Activated naive CD8-positive, alpha-beta T cell treated with anti-CD3 and anti-CD28 coated beads for 36 hours (primary cell): ENCODE results near the gene HADHA. TPM values are rescaled to one million over a fixed set of nuclear protein-coding genes. Genes with fewer than 3 reads are reported as not detected.
A peak's percentile ranks its signal among the peaks of the same experiment; 100 is the strongest.

Source experiments
- DNase-seq: peaks from one replicate; pipeline ENCODE4 v3.0.0; 2021
- H3K27ac Mint-ChIP-seq: one replicate; pipeline ENCODE4 v1.8.0; 2022; ENCODE audit warnings: mild to moderate bottlenecking, moderate library complexity, mixed read lengths
- H3K27me3 Mint-ChIP-seq: one replicate; pipeline ENCODE4 v1.8.0; 2022; ENCODE audit warnings: mild to moderate bottlenecking, mixed read lengths
- H3K36me3 Mint-ChIP-seq: one replicate; pipeline ENCODE4 v1.8.0; 2021; ENCODE audit warnings: mild to moderate bottlenecking, mixed read lengths
- H3K4me1 Mint-ChIP-seq: one replicate; pipeline ENCODE4 v1.8.0; 2021; ENCODE audit warnings: mixed read lengths
- H3K4me3 Mint-ChIP-seq: one replicate; pipeline ENCODE4 v1.8.0; 2022; ENCODE audit warnings: mild to moderate bottlenecking, moderate library complexity, mixed read lengths
- H3K9me3 Mint-ChIP-seq: one replicate; pipeline ENCODE4 v1.8.0; 2022; ENCODE audit warnings: mixed read lengths
- total RNA-seq, 2 experiments: library from RNA; stranded (reverse); gene quantifications; one replicate each; pipeline ENCODE4 v1.2.3, GENCODE V29; 2021

Gene HADHA
- total RNA-seq, 2 experiments from 2014 or later = 119 to 120 TPM

- Mint-ChIP-seq H3K27me3 (no peaks in the 10 kb centered on the region), H3K4me3 (no peak overlapping the region), H3K9me3 (no peaks in the 10 kb centered on the region), H3K27ac (no peak overlapping the region), H3K36me3 (peaks cover 4% of the 10 kb centered on the region), H3K4me1 (peaks cover 5% of the 10 kb centered on the region)
- no peak for DNase-seq
Measured at GRCh38 chr2:26190369-26190768, 54.1 kb downstream of the HADHA start.

- Mint-ChIP-seq H3K4me1 (peaks cover 8% of the 10 kb centered on the region), H3K9me3 (no peaks in the 10 kb centered on the region), H3K4me3 (no peak overlapping the region), H3K27ac (no peak overlapping the region), H3K36me3 (peaks cover 4% of the 10 kb centered on the region), H3K27me3 (no peaks in the 10 kb centered on the region)
- no peak for DNase-seq
Measured at GRCh38 chr2:26189751-26190150, 54.7 kb downstream of the HADHA start.

GRCh38 chr2:26189123-26189522 lies 55.3 kb downstream of the HADHA start:
- Mint-ChIP-seq H3K27ac (no peak overlapping the region), H3K27me3 (no peaks in the 10 kb centered on the region), H3K4me1 (peaks cover 8% of the 10 kb centered on the region), H3K4me3 (no peak overlapping the region), H3K9me3 (no peaks in the 10 kb centered on the region), H3K36me3 (peaks cover 4% of the 10 kb centered on the region)
- DNase-seq = no peak

GRCh38 chr2:26187537-26188104 lies 56.8 kb downstream of the HADHA start:
- Mint-ChIP-seq H3K9me3 (no peaks in the 10 kb centered on the region), H3K4me3 (no peak overlapping the region), H3K4me1 (peaks cover 8% of the 10 kb centered on the region), H3K27me3 (peaks cover 3% of the 10 kb centered on the region), H3K36me3 (peaks cover 1% of the 10 kb centered on the region), H3K27ac (peak overlapping the region; percentile 13)
- DNase-seq = no peak

GRCh38 chr2:26187114-26187513 lies 57.3 kb downstream of the HADHA start:
- H3K4me3 Mint-ChIP-seq = no peak overlapping the region
- H3K4me1 Mint-ChIP-seq = peaks cover 8% of the 10 kb centered on the region
- H3K27ac Mint-ChIP-seq = no peak overlapping the region
- no peaks in the 10 kb centered on the region for H3K9me3 Mint-ChIP-seq
- peaks cover 3% of the 10 kb centered on the region for H3K27me3 Mint-ChIP-seq
- H3K36me3 Mint-ChIP-seq = peaks cover 1% of the 10 kb centered on the region
- DNase-seq = no peak

- peaks cover 5% of the 10 kb centered on the region for H3K27me3 Mint-ChIP-seq
- H3K36me3 Mint-ChIP-seq = peaks cover 1% of the 10 kb centered on the region
- H3K4me1 Mint-ChIP-seq = peaks cover 8% of the 10 kb centered on the region
- no peak overlapping the region for H3K27ac Mint-ChIP-seq
- peak overlapping the region; percentile 78 for H3K4me3 Mint-ChIP-seq
- H3K9me3 Mint-ChIP-seq = no peaks in the 10 kb centered on the region
- DNase-seq = no peak
Measured at GRCh38 chr2:26185954-26186770, 58.3 kb downstream of the HADHA start.

GRCh38 chr2:26185304-26185928 lies 59.0 kb downstream of the HADHA start:
- Mint-ChIP-seq H3K36me3 (peaks cover 1% of the 10 kb centered on the region), H3K4me1 (peaks cover 8% of the 10 kb centered on the region), H3K27me3 (peaks cover 11% of the 10 kb centered on the region), H3K27ac (peak overlapping the region; percentile 60), H3K4me3 (peak overlapping the region; percentile 78), H3K9me3 (no peaks in the 10 kb centered on the region)
- no peak for DNase-seq

- Mint-ChIP-seq H3K27me3 (peaks cover 17% of the 10 kb centered on the region), H3K9me3 (no peaks in the 10 kb centered on the region), H3K27ac (peak overlapping the region; percentile 60), H3K4me1 (peaks cover 8% of the 10 kb centered on the region), H3K4me3 (peak overlapping the region; percentile 78), H3K36me3 (peaks cover 1% of the 10 kb centered on the region)
- peak; percentile 88 for DNase-seq
Measured at GRCh38 chr2:26184555-26185303, 59.7 kb downstream of the HADHA start.

- no peak for DNase-seq
- Mint-ChIP-seq H3K9me3 (no peaks in the 10 kb centered on the region), H3K27ac (peak overlapping the region; percentile 22), H3K36me3 (no peaks in the 10 kb centered on the region), H3K4me3 (peak overlapping the region; percentile 53), H3K27me3 (peaks cover 21% of the 10 kb centered on the region), H3K4me1 (peaks cover 12% of the 10 kb centered on the region)
Measured at GRCh38 chr2:26184121-26184520, 60.3 kb downstream of the HADHA start.

- H3K27me3 Mint-ChIP-seq = peaks cover 22% of the 10 kb centered on the region
- no peak overlapping the region for H3K27ac Mint-ChIP-seq
- no peaks in the 10 kb centered on the region for H3K9me3 Mint-ChIP-seq
- no peak overlapping the region for H3K4me3 Mint-ChIP-seq
- DNase-seq = no peak
- H3K4me1 Mint-ChIP-seq = peaks cover 12% of the 10 kb centered on the region
- no peaks in the 10 kb centered on the region for H3K36me3 Mint-ChIP-seq
Measured at GRCh38 chr2:26182887-26183630, 61.4 kb downstream of the HADHA start.

- Mint-ChIP-seq H3K27ac (no peak overlapping the region), H3K4me3 (no peak overlapping the region), H3K27me3 (peaks cover 22% of the 10 kb centered on the region), H3K4me1 (peaks cover 12% of the 10 kb centered on the region), H3K9me3 (no peaks in the 10 kb centered on the region), H3K36me3 (no peaks in the 10 kb centered on the region)
- DNase-seq = no peak
Measured at GRCh38 chr2:26182441-26182840, 62.0 kb downstream of the HADHA start.

- no peak for DNase-seq
- H3K4me3 Mint-ChIP-seq = peak overlapping the region; percentile 50
- H3K27ac Mint-ChIP-seq = no peak overlapping the region
- no peaks in the 10 kb centered on the region for H3K9me3 Mint-ChIP-seq
- peaks cover 4% of the 10 kb centered on the region for H3K4me1 Mint-ChIP-seq
- no peaks in the 10 kb centered on the region for H3K36me3 Mint-ChIP-seq
- peaks cover 40% of the 10 kb centered on the region for H3K27me3 Mint-ChIP-seq
Measured at GRCh38 chr2:26179446-26179913, 65.0 kb downstream of the HADHA start.

- Mint-ChIP-seq H3K9me3 (no peaks in the 10 kb centered on the region), H3K27ac (no peak overlapping the region), H3K27me3 (peaks cover 45% of the 10 kb centered on the region), H3K36me3 (no peaks in the 10 kb centered on the region), H3K4me1 (peaks cover 4% of the 10 kb centered on the region), H3K4me3 (peak overlapping the region; percentile 50)
- DNase-seq = no peak
Measured at GRCh38 chr2:26178746-26179436, 65.5 kb downstream of the HADHA start.

- Mint-ChIP-seq H3K4me1 (peaks cover 4% of the 10 kb centered on the region), H3K27ac (no peak overlapping the region), H3K9me3 (no peaks in the 10 kb centered on the region), H3K4me3 (no peak overlapping the region), H3K27me3 (peaks cover 47% of the 10 kb centered on the region), H3K36me3 (no peaks in the 10 kb centered on the region)
- no peak for DNase-seq
Measured at GRCh38 chr2:26178246-26178645, 66.2 kb downstream of the HADHA start.
